Breast epithelium (tissue), 3 donors: ENCODE measurements around the gene CASZ1.

Experiments
- CTCF ChIP-seq, 3 donors: fragments of 450-650 bp; IDR thresholded peaks; one replicate each; pipeline ENCODE4 v1.5.1; 2016 to 2017; ENCODE audit warnings: antibody characterized with exemption in 3 of 3, mild to moderate bottlenecking in 3 of 3, moderate library complexity in 3 of 3
- POLR2A ChIP-seq: fragments of 450-650 bp; IDR thresholded peaks from one replicate; pipeline ENCODE4 v1.6.1; 2016; ENCODE audit warnings: antibody characterized with exemption, mild to moderate bottlenecking, moderate library complexity
- POLR2AphosphoS5 ChIP-seq, 3 donors: sonication (generic); formaldehyde crosslinking; IDR thresholded peaks; one replicate each; pipeline ENCODE4 v1.6.1; 2017; ENCODE audit warnings: antibody characterized with exemption in 3 of 3

GRCh38 chr1:10724511-10724910, 71.9 kb downstream of the CASZ1 start:
- TF ChIP-seq CTCF (IDR thresholded peaks at IDR 0.05), result no peak
- no peak for TF ChIP-seq POLR2A
- no peak for TF ChIP-seq POLR2AphosphoS5 (IDR thresholded peaks at IDR 0.05)
